ENCODE data around the gene PUS7L.

PUS7L gene

DNA sequence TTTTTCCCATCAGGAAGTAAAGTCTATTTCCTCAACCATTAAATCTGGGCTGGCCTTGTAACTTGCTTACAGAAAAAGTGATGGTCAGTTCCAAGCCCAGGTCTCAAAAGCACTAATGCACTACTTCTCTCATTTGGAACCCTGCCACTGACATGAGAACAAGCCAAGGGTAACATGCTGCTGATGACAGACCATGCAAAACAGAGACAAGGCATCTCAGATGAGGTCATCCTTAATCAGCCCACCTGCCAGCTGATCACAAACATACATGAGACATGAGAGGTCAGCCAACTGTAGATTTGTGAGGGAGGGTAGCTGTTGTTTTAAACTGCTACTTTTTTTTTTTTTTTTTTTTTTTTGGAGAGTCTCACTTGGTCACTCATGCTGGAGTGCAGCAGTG is 31.4 kb upstream of the PUS7L start (continued):
- TF ChIP-seq ZNF488 (tag by site-specific recombination; IDR thresholded peaks at IDR 0.05) (no peak), ZIC2 (tag by site-specific recombination; IDR thresholded peaks at IDR 0.05) (no peak), ZEB2 (tag by site-specific recombination; IDR thresholded peaks at IDR 0.05) (peak; percentile 61; the same call in 1 of the 2 replicates), ZNF362 (tag by site-specific recombination; IDR thresholded peaks at IDR 0.05) (peak; percentile 89; the same call in 1 of the 2 replicates), ZNF324 (tag by site-specific recombination; IDR thresholded peaks at IDR 0.05) (no peak; the same call in 1 of the 2 replicates), ZFP37 (tag by site-specific recombination; IDR thresholded peaks at IDR 0.05) (no peak), ZNF335 (tag by site-specific recombination; conservative IDR thresholded peaks at IDR 0.05) (no peak), ZBTB7A (tag by site-specific recombination; IDR thresholded peaks at IDR 0.05; ENCODE audit: low read depth) (no peak), ZBTB21 (tag by site-specific recombination; IDR thresholded peaks at IDR 0.05) (peak; percentile 75), ZNF555 (tag by site-specific recombination; conservative IDR thresholded peaks at IDR 0.05) (no peak), ZNF132 (tag by site-specific recombination; IDR thresholded peaks at IDR 0.05; ENCODE audit: borderline replicate concordance) (no peak), PRDM1 (tag by site-specific recombination; IDR thresholded peaks at IDR 0.05) (no peak), ZNF184 (tag by site-specific recombination; IDR thresholded peaks at IDR 0.05) (no peak), ZNF426 (tag by site-specific recombination; IDR thresholded peaks at IDR 0.05) (no peak), ZNF777 (tag by site-specific recombination; IDR thresholded peaks at IDR 0.05; ENCODE audit: borderline replicate concordance) (no peak), ZFHX2 (tag by site-specific recombination; conservative IDR thresholded peaks at IDR 0.05) (peak; percentile 39; the same call in 1 of the 2 replicates), ZNF561 (tag by site-specific recombination; IDR thresholded peaks at IDR 0.05; ENCODE audit: borderline replicate concordance) (no peak), ZNF350 (tag by site-specific recombination; IDR thresholded peaks at IDR 0.05) (no peak), ZNF624 (tag by site-specific recombination; IDR thresholded peaks at IDR 0.05) (no peak), ZNF175 (tag by site-specific recombination; IDR thresholded peaks at IDR 0.05) (no peak), ZNF214 (tag by site-specific recombination; IDR thresholded peaks at IDR 0.05; ENCODE audit: borderline replicate concordance) (no peak), ZNF155 (tag by site-specific recombination; IDR thresholded peaks at IDR 0.05) (no peak), ZNF311 (tag by site-specific recombination; IDR thresholded peaks at IDR 0.05; ENCODE audit: borderline replicate concordance) (no peak), HOXD13 (CRISPR knock-in tag; IDR thresholded peaks at IDR 0.05; ENCODE audit: borderline replicate concordance) (no peak)
- TF ChIP-seq, protein P1, sequence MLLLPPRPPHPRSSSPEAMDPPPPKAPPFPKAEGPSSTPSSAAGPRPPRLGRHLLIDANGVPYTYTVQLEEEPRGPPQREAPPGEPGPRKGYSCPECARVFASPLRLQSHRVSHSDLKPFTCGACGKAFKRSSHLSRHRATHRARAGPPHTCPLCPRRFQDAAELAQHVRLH (tag by site-specific recombination; IDR thresholded peaks at IDR 0.05) = no peak
- TF ChIP-seq, protein P2, sequence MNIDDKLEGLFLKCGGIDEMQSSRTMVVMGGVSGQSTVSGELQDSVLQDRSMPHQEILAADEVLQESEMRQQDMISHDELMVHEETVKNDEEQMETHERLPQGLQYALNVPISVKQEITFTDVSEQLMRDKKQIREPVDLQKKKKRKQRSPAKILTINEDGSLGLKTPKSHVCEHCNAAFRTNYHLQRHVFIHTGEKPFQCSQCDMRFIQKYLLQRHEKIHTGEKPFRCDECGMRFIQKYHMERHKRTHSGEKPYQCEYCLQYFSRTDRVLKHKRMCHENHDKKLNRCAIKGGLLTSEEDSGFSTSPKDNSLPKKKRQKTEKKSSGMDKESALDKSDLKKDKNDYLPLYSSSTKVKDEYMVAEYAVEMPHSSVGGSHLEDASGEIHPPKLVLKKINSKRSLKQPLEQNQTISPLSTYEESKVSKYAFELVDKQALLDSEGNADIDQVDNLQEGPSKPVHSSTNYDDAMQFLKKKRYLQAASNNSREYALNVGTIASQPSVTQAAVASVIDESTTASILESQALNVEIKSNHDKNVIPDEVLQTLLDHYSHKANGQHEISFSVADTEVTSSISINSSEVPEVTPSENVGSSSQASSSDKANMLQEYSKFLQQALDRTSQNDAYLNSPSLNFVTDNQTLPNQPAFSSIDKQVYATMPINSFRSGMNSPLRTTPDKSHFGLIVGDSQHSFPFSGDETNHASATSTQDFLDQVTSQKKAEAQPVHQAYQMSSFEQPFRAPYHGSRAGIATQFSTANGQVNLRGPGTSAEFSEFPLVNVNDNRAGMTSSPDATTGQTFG (tag by site-specific recombination; IDR thresholded peaks at IDR 0.05; ENCODE audit: borderline replicate concordance) = no peak
- TF ChIP-seq, protein P3, sequence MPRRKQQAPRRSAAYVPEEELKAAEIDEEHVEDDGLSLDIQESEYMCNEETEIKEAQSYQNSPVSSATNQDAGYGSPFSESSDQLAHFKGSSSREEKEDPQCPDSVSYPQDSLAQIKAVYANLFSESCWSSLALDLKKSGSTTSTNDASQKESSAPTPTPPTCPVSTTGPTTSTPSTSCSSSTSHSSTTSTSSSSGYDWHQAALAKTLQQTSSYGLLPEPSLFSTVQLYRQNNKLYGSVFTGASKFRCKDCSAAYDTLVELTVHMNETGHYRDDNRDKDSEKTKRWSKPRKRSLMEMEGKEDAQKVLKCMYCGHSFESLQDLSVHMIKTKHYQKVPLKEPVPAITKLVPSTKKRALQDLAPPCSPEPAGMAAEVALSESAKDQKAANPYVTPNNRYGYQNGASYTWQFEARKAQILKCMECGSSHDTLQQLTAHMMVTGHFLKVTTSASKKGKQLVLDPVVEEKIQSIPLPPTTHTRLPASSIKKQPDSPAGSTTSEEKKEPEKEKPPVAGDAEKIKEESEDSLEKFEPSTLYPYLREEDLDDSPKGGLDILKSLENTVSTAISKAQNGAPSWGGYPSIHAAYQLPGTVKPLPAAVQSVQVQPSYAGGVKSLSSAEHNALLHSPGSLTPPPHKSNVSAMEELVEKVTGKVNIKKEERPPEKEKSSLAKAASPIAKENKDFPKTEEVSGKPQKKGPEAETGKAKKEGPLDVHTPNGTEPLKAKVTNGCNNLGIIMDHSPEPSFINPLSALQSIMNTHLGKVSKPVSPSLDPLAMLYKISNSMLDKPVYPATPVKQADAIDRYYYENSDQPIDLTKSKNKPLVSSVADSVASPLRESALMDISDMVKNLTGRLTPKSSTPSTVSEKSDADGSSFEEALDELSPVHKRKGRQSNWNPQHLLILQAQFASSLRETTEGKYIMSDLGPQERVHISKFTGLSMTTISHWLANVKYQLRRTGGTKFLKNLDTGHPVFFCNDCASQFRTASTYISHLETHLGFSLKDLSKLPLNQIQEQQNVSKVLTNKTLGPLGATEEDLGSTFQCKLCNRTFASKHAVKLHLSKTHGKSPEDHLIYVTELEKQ (tag by site-specific recombination; IDR thresholded peaks at IDR 0.05; ENCODE audit: borderline replicate concordance) = no peak
- TF ChIP-seq, protein P4, sequence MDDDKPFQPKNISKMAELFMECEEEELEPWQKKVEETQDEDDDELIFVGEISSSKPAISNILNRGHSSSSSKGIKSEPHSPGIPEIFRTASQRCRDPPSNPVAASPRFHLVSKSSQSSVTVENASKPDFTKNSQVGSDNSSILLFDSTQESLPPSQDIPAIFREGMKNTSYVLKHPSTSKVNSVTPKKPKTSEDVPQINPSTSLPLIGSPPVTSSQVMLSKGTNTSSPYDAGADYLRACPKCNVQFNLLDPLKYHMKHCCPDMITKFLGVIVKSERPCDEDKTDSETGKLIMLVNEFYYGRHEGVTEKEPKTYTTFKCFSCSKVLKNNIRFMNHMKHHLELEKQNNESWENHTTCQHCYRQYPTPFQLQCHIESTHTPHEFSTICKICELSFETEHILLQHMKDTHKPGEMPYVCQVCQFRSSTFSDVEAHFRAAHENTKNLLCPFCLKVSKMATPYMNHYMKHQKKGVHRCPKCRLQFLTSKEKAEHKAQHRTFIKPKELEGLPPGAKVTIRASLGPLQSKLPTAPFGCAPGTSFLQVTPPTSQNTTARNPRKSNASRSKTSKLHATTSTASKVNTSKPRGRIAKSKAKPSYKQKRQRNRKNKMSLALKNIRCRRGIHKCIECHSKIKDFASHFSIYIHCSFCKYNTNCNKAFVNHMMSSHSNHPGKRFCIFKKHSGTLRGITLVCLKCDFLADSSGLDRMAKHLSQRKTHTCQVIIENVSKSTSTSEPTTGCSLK (tag by site-specific recombination; IDR thresholded peaks at IDR 0.05) = no peak
- TF ChIP-seq, protein P5, sequence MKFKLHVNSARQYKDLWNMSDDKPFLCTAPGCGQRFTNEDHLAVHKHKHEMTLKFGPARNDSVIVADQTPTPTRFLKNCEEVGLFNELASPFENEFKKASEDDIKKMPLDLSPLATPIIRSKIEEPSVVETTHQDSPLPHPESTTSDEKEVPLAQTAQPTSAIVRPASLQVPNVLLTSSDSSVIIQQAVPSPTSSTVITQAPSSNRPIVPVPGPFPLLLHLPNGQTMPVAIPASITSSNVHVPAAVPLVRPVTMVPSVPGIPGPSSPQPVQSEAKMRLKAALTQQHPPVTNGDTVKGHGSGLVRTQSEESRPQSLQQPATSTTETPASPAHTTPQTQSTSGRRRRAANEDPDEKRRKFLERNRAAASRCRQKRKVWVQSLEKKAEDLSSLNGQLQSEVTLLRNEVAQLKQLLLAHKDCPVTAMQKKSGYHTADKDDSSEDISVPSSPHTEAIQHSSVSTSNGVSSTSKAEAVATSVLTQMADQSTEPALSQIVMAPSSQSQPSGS (tag by site-specific recombination; IDR thresholded peaks at IDR 0.05; ENCODE audit: low read depth) = peak; percentile 91
